ENCODE measurements around the gene FGFR2.

- no peak for TF ChIP-seq TAF1 (IDR thresholded peaks at IDR 0.05; ENCODE audit: low read depth)
- TF ChIP-seq, protein P1, sequence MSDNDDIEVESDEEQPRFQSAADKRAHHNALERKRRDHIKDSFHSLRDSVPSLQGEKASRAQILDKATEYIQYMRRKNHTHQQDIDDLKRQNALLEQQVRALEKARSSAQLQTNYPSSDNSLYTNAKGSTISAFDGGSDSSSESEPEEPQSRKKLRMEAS (IDR thresholded peaks at IDR 0.05) = no peak
- TF ChIP-seq CEBPB (IDR thresholded peaks at IDR 0.05) = no peak
- no peak for TF ChIP-seq CREB1 (IDR thresholded peaks at IDR 0.05; ENCODE audit: low read depth)
- no peak for TF ChIP-seq TEAD4 (IDR thresholded peaks at IDR 0.05)
- TF ChIP-seq YY1 (IDR thresholded peaks at IDR 0.05; ENCODE audit: low read depth) = no peak
- TF ChIP-seq FOXM1 (IDR thresholded peaks at IDR 0.05; ENCODE audit: borderline replicate concordance, low read depth) = no peak
Measured at GRCh38 chr10:121484401-121484800, 113.8 kb downstream of the FGFR2 start.

All from Ishikawa (cell line).